Hematopoietic multipotent progenitor cell treated with erythropoietin and hydrocortisone succinate and interleukin-3 and kit ligand, for 6 days (in vitro differentiated cells): ENCODE data around the gene C14orf132.

Experiments used
- DNase-seq: peaks from one replicate; pipeline ENCODE4 v3.0.0-alpha.2; 2015

Gene C14orf132

DNA sequence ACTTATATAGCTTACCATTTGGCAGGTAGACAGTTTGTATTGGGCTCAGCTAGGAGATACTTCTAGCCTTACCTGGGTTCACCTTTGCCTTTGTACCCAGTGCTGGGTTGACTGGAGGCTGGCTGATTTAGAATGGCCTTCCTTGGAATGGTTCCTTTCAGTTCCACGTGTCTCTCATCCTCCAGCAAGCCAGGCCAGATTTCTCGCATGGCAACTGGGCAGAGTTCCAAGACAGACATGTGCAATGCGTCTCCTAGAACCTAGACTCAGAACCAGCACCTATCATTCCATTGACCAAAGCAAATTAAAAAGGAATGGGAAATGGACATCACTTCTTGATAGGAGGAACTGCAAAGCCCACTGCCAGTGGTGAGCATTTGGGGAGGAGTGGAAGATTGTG lies 86.4 kb downstream of the C14orf132 start:
- no peak for DNase-seq

DNA sequence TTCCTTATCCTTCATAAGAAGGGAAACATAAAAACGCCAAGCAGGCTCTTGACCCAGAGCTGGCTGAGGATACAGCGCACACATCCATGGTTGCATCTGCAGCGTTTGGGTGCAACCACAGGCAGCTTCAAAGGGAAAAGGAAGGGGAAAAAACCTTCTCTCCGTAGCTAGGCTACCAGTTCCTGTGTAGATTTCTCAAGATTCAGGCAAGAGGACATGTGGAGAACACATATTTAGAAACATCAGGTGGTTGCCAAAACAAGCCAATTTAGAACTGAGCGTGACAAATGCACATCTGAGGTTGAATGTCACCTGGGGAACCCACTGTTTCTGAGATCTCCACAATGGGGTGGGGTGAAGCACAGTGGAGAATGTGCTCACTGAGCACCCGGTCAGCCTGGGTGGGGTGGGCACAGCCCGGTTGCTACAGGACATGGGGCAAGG lies 87.2 kb downstream of the C14orf132 start:
- DNase-seq, result no peak

DNA sequence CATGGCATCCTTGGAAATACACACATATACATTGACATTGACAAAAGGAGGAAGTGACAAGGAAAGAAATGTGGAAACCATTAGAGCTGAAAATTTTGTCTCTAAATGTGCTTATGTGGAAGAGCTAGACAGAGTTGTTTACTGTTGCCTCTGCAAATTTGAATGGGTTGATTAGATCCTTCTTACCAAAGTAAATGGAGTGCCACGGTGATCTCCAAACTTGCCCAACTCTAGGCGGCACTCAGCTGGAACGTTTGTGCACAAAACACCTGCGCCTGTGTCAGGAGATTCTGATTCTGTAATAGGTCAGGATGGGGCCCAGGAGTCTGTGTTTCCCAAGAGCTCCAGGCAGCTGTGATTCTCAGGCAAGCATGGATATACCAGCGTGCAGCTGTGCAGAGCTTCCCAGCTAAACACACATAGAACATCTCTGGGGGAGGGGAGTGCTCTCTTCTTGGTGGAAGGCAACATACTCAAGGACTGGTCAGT lies 87.7 kb downstream of the C14orf132 start:
- no peak for DNase-seq

DNA sequence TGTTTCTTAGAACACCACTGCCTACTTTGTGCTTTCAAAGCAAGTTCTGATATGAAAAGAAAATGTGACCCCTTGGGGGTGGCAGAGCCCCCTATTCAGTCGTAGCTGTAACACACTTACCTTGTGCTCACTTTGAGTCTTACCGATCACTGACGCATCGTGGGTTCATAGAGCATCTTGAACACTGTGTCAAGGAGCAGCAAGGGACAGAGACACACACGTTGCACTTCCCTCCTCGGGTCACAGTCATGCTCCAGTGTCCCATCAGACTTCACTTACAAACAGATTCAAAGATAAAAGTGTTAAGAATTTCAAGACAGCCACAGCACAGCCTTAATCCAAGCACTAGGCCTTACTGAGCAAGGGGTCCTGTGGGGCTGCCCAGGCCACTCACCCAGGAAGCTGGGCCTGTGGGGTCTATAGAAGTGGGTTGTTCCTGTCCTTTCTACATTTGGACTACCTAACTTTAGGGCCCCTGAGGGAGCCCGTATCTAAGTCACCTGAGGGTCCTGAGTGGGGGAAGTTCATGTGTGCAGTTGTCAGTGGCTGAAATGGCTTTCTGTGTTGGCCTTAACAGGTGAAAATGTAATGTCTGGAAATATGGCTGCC lies 90.1 kb downstream of the C14orf132 start:
- DNase-seq, result no peak

DNA sequence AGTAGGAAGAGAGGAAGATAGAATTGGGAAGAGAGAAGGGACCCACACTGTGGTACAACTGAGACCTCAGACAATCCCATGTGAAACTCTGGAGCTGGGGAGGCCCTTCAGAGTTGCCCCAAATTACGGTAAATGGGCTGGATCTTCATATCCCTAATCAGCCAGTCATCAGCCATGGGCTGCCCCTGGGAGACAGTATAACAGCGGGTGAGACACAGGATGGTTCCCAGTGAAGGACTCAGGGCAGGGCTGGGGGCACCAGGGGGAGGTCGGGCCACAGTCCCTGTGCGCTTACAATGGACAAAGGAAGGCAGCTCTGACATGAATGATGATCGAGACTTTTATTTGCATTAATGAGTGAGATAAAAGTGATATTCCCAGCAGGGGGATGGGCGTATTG lies 91.2 kb downstream of the C14orf132 start:
- no peak for DNase-seq

DNA sequence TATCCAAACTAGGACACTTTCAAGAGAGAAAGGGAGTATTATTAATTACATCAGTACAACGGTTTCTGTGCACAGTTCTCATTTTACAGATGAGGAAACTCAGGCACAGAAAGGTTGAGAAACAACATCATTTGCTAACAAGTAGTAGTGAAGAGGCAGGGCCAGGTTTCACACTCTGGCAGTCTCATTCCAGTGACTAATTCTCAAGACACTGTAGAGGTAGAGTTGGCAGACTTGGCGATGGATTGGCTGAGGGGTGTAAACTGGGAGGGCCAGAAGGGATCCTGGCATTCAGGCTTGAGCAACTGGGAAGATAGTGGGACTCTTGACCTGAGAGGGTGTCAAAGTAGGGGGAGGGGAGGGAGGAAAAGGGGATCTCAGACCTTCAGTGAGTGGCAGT lies 91.7 kb downstream of the C14orf132 start:
- no peak for DNase-seq

DNA sequence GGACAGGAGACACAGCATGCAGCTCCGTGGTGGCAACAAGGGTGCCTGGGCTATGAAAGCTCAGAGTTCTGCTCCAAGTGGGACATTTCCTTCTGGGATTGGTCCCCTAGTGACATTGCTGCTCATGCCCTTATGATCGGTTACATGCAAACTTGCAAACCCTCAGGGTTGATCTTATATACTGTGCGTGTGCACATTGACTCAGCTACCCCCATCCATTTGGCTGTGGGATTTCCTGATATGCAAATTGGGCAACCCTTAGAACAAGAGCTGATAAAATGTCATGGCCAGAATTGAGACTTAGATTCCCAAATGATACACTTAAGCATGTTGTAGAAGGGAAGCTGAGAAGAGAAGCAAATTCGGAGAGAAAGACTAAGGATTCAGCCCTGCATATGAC lies 92.7 kb downstream of the C14orf132 start:
- DNase-seq, result no peak

DNA sequence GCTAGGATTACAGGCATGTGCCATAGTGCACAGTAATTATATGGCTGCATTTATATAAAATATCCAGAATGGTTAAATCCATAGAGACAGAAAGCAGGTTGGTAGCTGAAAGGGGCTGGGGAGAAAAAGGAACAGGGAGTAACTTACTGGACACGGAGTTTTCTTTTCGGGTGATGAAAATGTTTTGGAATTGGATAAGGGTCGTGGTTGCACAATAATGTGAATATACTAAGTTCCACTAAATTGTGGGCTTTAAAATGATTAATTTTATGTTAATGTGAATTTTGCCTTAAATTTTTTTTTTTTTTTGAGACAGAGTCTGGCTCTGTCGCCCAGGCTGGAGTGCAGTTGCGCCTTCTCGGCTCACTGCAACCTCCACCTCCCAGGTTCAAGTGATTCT lies 95.3 kb downstream of the C14orf132 start:
- no peak for DNase-seq

DNA sequence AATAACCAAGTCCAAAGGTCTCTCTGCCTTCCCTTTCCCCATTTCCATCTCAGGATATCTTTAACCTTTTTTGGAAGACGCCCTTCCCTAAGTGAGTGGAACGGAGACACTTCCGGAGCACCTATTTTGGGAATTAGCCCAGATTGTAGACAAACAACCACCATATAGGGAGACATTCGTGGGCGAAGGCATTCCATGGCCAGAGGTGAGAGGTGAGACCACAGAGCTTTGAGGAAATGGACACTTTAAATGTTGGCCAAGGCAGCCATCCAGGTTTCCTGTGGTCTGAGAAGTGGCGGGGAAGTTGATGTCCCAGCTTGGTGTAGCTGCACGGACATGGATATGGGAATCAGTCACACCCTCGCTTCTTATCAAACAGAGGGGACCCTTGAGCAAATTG lies 96.1 kb downstream of the C14orf132 start:
- DNase-seq, result no peak

DNA sequence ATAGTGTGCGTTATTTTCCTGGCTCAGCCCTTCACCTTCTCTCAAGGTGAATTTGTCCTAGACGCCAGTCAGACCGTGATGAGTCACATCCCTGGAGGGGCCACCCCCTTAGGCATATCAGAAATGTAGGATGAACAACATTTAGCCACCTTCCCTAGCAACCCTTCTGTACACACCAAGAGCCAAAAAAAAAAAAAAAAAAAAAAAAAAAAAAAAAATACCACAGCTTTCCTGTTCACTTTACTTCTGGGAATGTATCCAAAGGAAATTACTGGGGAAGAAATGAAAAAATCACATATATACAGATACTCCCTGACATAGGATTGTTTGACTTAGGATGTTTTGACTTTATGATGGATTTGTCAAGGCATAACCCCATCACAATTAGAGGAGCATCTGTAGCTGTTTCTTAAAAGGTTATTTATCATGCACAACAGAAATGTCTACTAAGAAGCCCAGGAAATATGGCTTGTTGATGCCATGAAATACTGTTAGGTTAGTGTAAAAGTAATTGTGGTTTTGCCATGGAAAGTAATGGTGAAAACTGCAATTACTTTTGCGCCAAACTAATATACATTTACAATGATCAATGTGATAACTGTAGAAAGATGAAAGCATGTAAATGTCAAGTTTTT lies 97.3 kb downstream of the C14orf132 start:
- no peak for DNase-seq

DNA sequence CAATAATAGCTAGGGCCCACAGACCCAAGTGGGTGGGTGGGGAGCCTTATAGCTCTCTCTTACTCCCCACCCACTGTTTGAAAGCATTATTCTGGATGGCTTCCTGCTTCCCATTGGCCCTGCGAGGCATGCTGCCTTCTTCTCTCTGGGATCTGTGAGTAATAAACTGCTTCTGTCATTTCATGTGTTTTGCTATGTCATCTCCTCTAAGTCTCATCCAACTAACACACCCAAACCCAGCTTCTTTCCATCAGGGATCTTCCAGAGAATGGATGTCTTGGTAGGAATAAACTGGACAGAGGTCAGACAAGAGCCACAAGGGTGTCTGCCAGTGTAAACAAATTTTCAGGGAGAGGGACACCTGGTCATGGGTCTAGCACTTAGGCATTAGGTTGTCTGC lies 99.1 kb downstream of the C14orf132 start:
- DNase-seq, result no peak

DNA sequence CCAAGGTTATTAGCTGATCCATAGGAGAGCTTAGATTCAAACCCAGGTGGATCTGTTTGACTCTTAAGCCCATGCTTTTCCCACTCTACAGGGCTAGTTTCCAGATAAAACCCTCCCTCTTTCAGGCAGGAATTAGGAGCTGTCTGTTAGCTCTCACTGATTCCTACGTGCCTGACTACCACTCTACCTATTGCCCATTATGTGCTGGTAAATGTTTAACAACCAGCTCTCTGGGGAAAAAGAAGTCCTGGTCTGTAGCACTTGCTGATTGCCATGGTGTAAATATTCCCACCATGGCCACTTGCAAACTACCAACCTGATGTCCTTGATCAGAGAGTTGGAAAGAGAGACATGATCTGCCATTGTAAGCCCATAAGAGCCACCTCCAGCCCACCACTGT lies 100.0 kb downstream of the C14orf132 start:
- no peak for DNase-seq

DNA sequence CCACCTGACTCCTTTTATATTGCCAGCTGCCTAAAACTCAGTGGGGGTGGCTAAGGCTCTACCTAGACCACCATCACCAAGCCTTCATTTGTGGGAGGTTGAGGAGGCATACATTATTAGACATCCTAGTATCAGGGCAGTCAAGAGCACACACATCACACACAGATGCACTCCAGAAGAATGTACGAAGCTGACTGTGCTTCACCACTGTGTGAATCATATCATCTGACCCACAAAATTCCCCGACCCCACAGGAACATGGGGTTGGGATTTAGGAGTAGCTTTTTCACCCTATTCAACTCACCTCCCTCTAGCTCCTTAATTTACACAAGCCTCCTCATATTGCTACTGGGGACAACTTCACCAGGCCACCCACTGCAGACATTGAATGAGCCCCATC lies 100.7 kb downstream of the C14orf132 start:
- no peak for DNase-seq

DNA sequence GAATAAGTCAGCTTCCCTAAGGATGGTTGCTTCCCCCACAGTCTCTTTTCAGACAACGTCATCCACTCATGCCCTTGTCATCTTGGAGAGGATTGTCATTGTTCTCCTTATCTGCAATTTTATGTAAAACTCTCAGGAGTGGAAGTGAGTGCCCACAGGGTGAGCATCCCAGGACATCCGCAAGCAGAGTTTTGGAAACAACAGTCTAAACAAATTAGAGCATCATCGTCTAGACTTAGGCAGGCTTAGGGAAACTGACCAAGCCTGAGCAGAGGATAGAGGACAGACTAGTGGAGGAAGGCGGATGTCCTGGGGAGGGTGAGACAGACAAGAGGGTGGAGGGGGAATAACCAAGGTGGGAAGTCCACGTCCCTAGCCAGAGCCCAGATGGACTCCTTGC lies 101.8 kb downstream of the C14orf132 start:
- no peak for DNase-seq
